Lung (tissue), 12 donors: ENCODE measurements around the gene MAGI2. TPM values are rescaled to one million over a fixed set of nuclear protein-coding genes. Genes with fewer than 3 reads are reported as not detected.

ENCODE experiments used
- ATAC-seq: fragments of 200-7000 bp; cut with Tn5 transposase; one replicate; pipeline ENCODE4 v1.9.1; 2020; ENCODE audit warnings: moderate number of reproducible peaks; ENCODE audit not compliant: insufficient read depth, low FRiP score
- DNase-seq, 3 donors: peaks; one replicate each; pipeline ENCODE4 v3.0.0-alpha.2; 2013 to 2017
- H3K27ac ChIP-seq, 2 donors: one replicate each; pipeline ENCODE4 v1.5.1; 2013; ENCODE audit warnings: mild to moderate bottlenecking in 2 of 2, moderate library complexity in 2 of 2, control low read depth in 1 of 2, inconsistent platforms in 1 of 2, low read depth in 1 of 2, low read length in 1 of 2
- H3K27me3 ChIP-seq, 3 donors: one replicate each; pipeline ENCODE4 v1.5.1; 2013; ENCODE audit warnings: low read length in 2 of 3; ENCODE audit not compliant: control insufficient read depth in 3 of 3, insufficient read depth in 3 of 3
- H3K36me3 ChIP-seq, 4 donors: one replicate each; pipeline ENCODE4 v1.5.1; 2013; ENCODE audit warnings: low read length in 4 of 4, mild to moderate bottlenecking in 1 of 4, moderate library complexity in 1 of 4; ENCODE audit not compliant: control insufficient read depth in 4 of 4, insufficient read depth in 4 of 4
- H3K4me1 ChIP-seq, 5 donors: one replicate each; pipeline ENCODE4 v1.5.1; 2013; ENCODE audit warnings: low read length in 5 of 5, mild to moderate bottlenecking in 2 of 5, moderate library complexity in 1 of 5; ENCODE audit not compliant: control insufficient read depth in 5 of 5, insufficient read depth in 5 of 5
- H3K4me3 ChIP-seq: one replicate; pipeline ENCODE4 v1.5.1; 2013; ENCODE audit warnings: mild to moderate bottlenecking, control low read depth, moderate library complexity
- H3K9ac ChIP-seq, 2 donors: one replicate each; pipeline ENCODE4 v1.5.1; 2013; ENCODE audit warnings: low read length in 2 of 2, control low read depth in 1 of 2; ENCODE audit not compliant: insufficient read depth in 1 of 2
- H3K9me3 ChIP-seq, 4 donors: one replicate each; pipeline ENCODE4 v1.5.1; 2013; ENCODE audit warnings: low read length in 3 of 4, mild to moderate bottlenecking in 1 of 4, moderate library complexity in 1 of 4; ENCODE audit not compliant: control insufficient read depth in 4 of 4, insufficient read depth in 3 of 4
- CTCF ChIP-seq: IDR thresholded peaks from 2 replicates; pipeline ENCODE4 v1.5.1; 2012; ENCODE audit warnings: mild to moderate bottlenecking; ENCODE audit errors: control extremely low read depth, extremely low read depth
- WGBS, 2 donors: extraction: QIAGEN DNeasy Blood & Tissue Kit; methylation state at CpG; one replicate each; pipeline ENCODE4 v1.1.7; 2013; 5-methylcytosine and 5-hydroxymethylcytosine counted together
- polyA plus RNA-seq, 2 donors: library from polyadenylated mRNA; stranded (reverse); fragments of 200-250 nt; gene quantifications; one replicate each; pipeline ENCODE4 v1.2.1, GENCODE V29; 2013
- total RNA-seq, 2 donors: library from RNA; depleted of rRNA in 1 of 2; stranded (reverse); fragments of >200 nt in 1 of 2; gene quantifications; one replicate each; pipeline ENCODE4 v1.2.1, GENCODE V29; 2014 to 2021
- donor health status: control.
- donor health status: control.
- donor health status: Bipolar disorder and iron deficiency.
- donor health status: healthy.
- donor health status: DM: yes; HTN: yes; CAD: no.

MAGI2 gene
- total and polyA plus RNA-seq, 4 donors: 0.94 to 18.0 (median 5.3) TPM

DNA sequence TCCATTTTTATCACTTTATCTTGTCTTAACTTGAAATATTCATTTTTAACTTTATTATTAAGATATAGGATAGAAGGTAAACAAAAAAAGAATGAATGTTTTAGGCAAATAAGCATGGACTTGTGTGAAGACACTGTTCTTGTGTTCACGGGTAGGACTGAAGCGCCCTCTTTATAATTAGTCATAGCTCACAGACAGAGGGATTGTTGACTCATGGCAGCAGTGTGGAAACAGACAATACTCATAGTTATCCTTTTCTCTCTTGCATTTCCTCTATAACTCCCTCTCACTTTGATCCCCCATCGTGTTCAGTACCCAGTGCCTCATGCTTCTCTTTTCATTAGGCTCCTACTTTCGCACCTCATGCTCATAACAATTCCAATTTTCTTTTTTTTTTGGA is 923.1 kb downstream of the MAGI2 start:
- no peak for ATAC-seq
- H3K27me3 ChIP-seq: no peaks in the 10 kb centered on the region
- H3K4me3 ChIP-seq: no peak overlapping the region
- H3K36me3 ChIP-seq: no peaks in the 10 kb centered on the region
- no peaks in the 10 kb centered on the region for H3K4me1 ChIP-seq
- WGBS, 2 donors: 77 to 85% methylated on average over 4 of the region's 4 CpGs
- no peak for DNase-seq
- no peak overlapping the region for H3K9ac ChIP-seq
- no peak for TF ChIP-seq CTCF
- H3K27ac ChIP-seq: no peak overlapping the region
- no peaks in the 10 kb centered on the region for H3K9me3 ChIP-seq

DNA sequence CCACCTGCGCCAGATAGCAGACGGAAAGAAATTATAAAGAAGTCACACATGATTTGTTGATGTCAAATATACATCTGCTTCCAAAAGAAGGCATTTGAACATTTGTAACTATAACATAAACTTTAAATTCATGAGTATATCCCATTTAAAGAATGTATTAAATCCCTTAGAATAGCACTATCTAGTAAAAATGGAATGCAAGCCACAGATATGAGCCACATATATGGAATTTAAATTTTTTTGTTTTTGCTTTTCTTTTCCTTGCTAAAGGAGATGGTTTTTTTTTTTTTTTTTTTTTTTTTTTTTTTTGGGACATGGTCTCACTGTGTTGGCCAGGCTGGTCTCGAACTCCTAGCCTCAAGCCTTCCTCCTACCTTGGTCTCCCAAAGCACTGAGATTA is 924.1 kb downstream of the MAGI2 start:
- Histone ChIP-seq H3K27me3 (no peaks in the 10 kb centered on the region), H3K9me3 (no peaks in the 10 kb centered on the region), H3K9ac (no peak overlapping the region), H3K27ac (no peak overlapping the region), H3K4me3 (no peak overlapping the region), H3K4me1 (no peaks in the 10 kb centered on the region), H3K36me3 (no peaks in the 10 kb centered on the region)
- TF ChIP-seq CTCF: no peak
- DNase-seq: no peak
- no peak for ATAC-seq
- WGBS, 2 donors: 84 to 86% methylated on average over 3 of the region's 3 CpGs

GRCh38 chr7:78528964-78529363 is 924.5 kb downstream of the MAGI2 start:
- DNase-seq (peak in 1 of 3 donors; percentile 2), ATAC-seq (no peak)
- 71 to 73% methylated on average over 3 of the region's 3 CpGs for WGBS, 2 donors
- Histone ChIP-seq H3K27ac (no peak overlapping the region), H3K4me3 (no peak overlapping the region), H3K27me3 (no peaks in the 10 kb centered on the region), H3K36me3 (no peaks in the 10 kb centered on the region), H3K4me1 (no peaks in the 10 kb centered on the region), H3K9me3 (no peaks in the 10 kb centered on the region), H3K9ac (no peak overlapping the region)
- TF ChIP-seq CTCF: no peak

DNA sequence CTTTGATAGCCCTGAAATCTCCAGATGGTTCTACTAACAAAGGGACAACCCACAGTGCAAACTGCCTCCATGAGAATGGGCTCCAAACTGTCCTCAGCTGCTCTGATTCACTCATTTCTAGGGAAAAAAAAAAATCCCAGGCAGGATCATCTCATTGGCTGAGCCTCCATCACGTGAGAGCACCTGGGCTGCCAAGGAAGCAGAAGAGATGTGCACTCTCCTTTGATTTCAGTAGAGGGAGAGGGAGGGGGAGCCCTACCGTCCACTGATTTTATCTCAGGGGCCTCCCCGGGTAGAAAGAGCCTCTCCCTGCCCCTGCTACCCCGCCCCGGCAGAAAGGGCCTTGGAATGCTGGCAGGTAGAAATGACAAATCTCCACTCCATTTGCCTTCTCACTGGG is 929.5 kb downstream of the MAGI2 start:
- Histone ChIP-seq H3K4me1 (no peaks in the 10 kb centered on the region), H3K36me3 (peaks cover 0 to 1% (median 0%) of the 10 kb centered on the region in 4 donors), H3K9ac (no peak overlapping the region), H3K9me3 (no peaks in the 10 kb centered on the region), H3K27ac (no peak overlapping the region), H3K27me3 (no peaks in the 10 kb centered on the region), H3K4me3 (no peak overlapping the region)
- DNase-seq: no peak
- 62 to 70% methylated on average over 5 of the region's 5 CpGs for WGBS, 2 donors
- no peak for TF ChIP-seq CTCF
- no peak for ATAC-seq
